Measurements from ENCODE around the gene DAB1. TPM values are rescaled to one million over a fixed set of nuclear protein-coding genes. Genes with fewer than 3 reads are reported as not detected.

Gene DAB1
- total and polyA plus RNA-seq, 7 experiments from 2014 or later, result 0.27 to 1.9 (median 0.43) TPM; not detected in 1

DNA sequence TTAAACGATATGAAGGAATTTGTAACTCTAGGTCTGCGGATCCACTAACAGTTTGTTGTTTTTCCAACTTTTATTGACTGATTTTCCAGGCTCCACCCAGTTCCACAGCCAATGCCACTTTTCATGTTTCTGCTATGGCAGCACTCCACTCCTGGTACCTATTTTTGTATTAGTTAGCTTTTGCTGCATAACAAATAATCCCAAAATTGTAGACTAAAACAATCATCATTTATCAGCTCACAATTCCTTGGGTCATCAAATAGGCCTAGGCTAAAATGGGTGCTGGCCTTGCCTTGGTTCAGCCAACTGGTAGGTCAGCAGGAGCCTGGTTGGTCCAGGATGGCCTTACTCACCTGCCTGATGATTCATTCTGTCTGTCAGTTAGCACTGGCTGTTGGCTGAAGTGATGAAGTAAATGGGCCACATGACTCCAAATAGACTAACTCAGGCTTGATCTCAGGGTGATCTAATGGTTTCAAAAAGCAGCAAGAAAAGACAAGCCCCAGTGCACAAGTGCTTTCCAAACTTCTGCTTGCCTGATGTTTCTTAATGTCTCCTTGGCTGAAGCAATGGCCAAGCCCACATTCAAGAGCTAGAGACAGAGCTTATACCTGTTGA, 454.9 kb downstream of the DAB1 start:
- CTCF ChIA-PET, result no interaction called here
- POLR2A ChIA-PET, result no interaction called here

DNA sequence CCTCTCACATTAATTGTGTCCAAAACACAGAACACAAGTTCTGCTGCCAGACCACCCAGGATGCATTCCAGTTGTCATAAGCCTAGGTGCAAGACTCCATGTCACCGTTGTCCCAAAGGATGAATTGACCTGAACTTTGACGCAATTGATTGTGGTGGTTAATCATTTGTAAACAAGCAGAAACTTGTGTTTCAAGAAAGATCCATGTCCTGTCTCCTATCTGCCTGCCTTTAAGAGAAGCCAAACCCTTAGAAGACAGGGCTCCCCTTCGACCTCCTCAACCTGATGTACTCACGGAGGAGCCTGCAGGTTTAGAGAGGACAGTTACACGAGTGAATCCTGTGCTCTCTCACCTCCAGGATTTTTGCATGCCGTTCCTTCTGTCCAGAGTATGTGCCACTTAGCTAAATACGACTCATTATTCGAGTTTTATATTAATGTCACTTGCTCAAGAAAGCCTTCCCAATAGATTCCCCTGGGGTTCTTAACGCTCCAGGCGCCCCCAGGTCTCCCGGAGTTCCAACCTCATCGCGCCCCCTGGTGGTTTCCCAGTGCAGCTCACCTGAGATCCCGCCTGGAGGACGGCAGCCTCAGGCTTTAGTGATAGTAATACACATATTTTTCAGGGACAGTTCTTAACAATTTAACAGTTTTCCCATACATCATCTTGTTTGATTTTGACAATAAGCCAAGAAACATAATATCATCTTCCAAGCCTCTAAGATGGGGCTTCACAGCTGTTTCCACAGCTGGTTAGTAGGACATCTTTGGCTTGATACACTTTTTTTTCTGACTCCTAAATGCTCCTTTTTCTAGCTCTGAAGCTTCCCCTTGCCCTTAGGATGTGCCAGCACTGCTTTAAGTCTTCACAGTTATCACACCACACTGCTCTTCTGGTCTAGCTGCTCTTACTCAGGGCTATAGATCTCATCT, 455.7 kb downstream of the DAB1 start:
- no peak overlapping the region for H3K27ac ChIP-seq (ENCODE audit: low read depth, low read length)
- Mint-ChIP-seq H3K9me3 (peaks cover 0 to 11% (median 4%) of the 10 kb centered on the region in 11 donors), H3K27me3 (peaks cover 2 to 15% (median 10%) of the 10 kb centered on the region in 5 donors), H3K27ac (no peak overlapping the region), H3K4me1 (no peaks in the 10 kb centered on the region), H3K4me3 (no peak overlapping the region), H3K36me3 (no peaks in the 10 kb centered on the region)
- H3K9me3 ChIP-seq (ENCODE audit: control insufficient read depth in 2 of 3, low read length in 3 of 3), result no peaks in the 10 kb centered on the region
- ChIA-PET POLR2A (no interaction called here), CTCF (no interaction called here)
- DNase-seq (no peak), ATAC-seq (no peak)
- H3K27me3 ChIP-seq (ENCODE audit: control insufficient read depth in 2 of 2, insufficient read depth in 2 of 2, low read length in 2 of 2), result no peaks in the 10 kb centered on the region
- no peaks in the 10 kb centered on the region for H3K36me3 ChIP-seq (ENCODE audit: control insufficient read depth in 2 of 3, insufficient read depth in 3 of 3, low read length in 3 of 3)
- H3K4me3 ChIP-seq (ENCODE audit: low read length), result no peak overlapping the region
- no peaks in the 10 kb centered on the region for H3K4me1 ChIP-seq (ENCODE audit: control insufficient read depth in 2 of 2, insufficient read depth in 2 of 2, low read length in 2 of 2)
- intact Hi-C loops (cut with micrococcal nuclease), result no loop called here

More for the DNA sequence above, 454.9 kb downstream of the DAB1 start:
- Histone ChIP-seq H3K36me3 (ENCODE audit: control insufficient read depth in 2 of 3, insufficient read depth in 3 of 3, low read length in 3 of 3) (no peaks in the 10 kb centered on the region), H3K4me1 (ENCODE audit: control insufficient read depth in 2 of 2, insufficient read depth in 2 of 2, low read length in 2 of 2) (no peaks in the 10 kb centered on the region), H3K27ac (ENCODE audit: low read depth, low read length) (no peak overlapping the region), H3K9me3 (ENCODE audit: control insufficient read depth in 2 of 3, low read length in 3 of 3) (no peaks in the 10 kb centered on the region), H3K27me3 (ENCODE audit: control insufficient read depth in 2 of 2, insufficient read depth in 2 of 2, low read length in 2 of 2) (no peaks in the 10 kb centered on the region), H3K4me3 (ENCODE audit: low read length) (no peak overlapping the region)
- no peaks in the 10 kb centered on the region for H3K4me1 Mint-ChIP-seq
- H3K9me3 Mint-ChIP-seq, result peaks cover 0 to 11% (median 4%) of the 10 kb centered on the region in 11 donors
- intact Hi-C loops (cut with micrococcal nuclease), result no loop called here
- DNase-seq (no peak), ATAC-seq (no peak)
- peaks cover 2 to 15% (median 10%) of the 10 kb centered on the region in 5 donors for H3K27me3 Mint-ChIP-seq
- no peaks in the 10 kb centered on the region for H3K36me3 Mint-ChIP-seq
- H3K4me3 Mint-ChIP-seq, result no peak overlapping the region
- H3K27ac Mint-ChIP-seq, result no peak overlapping the region

DNA sequence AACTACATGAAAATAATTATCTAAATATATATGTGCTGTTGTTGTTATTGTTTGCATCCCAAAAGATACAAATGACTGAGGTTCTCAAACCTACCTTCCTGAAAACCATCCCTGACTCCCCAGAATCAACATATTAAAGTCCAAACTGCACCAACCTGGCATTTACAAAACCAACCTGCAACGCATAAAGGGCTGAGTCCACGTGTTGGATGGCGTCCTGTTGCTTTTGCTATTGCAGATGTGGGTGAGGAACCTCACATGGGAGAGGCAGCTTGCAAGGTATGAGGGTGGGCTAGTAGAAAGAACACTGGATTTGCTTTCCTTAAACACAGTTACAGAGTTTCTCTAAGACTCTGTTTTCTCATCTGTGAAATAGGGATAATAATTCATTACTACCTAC, 456.5 kb downstream of the DAB1 start:
- no peak for DNase-seq
- peaks cover 0 to 11% (median 3%) of the 10 kb centered on the region in 11 donors for H3K9me3 Mint-ChIP-seq
- H3K9me3 ChIP-seq (ENCODE audit: control insufficient read depth in 2 of 3, low read length in 3 of 3), result no peaks in the 10 kb centered on the region
- no peaks in the 10 kb centered on the region for H3K36me3 ChIP-seq (ENCODE audit: control insufficient read depth in 2 of 3, insufficient read depth in 3 of 3, low read length in 3 of 3)
- H3K36me3 Mint-ChIP-seq, result no peaks in the 10 kb centered on the region
- H3K27me3 ChIP-seq (ENCODE audit: control insufficient read depth in 2 of 2, insufficient read depth in 2 of 2, low read length in 2 of 2), result no peaks in the 10 kb centered on the region
- intact Hi-C loops (cut with micrococcal nuclease), result no loop called here
- peaks cover 2 to 15% (median 10%) of the 10 kb centered on the region in 5 donors for H3K27me3 Mint-ChIP-seq
- no peak for ATAC-seq
- ChIA-PET POLR2A (no interaction called here), CTCF (no interaction called here)
- H3K4me1 ChIP-seq (ENCODE audit: control insufficient read depth in 2 of 2, insufficient read depth in 2 of 2, low read length in 2 of 2), result no peaks in the 10 kb centered on the region
- H3K4me3 ChIP-seq (ENCODE audit: low read length), result no peak overlapping the region
- H3K4me1 Mint-ChIP-seq, result peaks cover 0 to 4% (median 0%) of the 10 kb centered on the region in 7 donors
- H3K27ac ChIP-seq (ENCODE audit: low read depth, low read length), result no peak overlapping the region
- H3K4me3 Mint-ChIP-seq, result no peak overlapping the region
- no peak overlapping the region for H3K27ac Mint-ChIP-seq

DNA sequence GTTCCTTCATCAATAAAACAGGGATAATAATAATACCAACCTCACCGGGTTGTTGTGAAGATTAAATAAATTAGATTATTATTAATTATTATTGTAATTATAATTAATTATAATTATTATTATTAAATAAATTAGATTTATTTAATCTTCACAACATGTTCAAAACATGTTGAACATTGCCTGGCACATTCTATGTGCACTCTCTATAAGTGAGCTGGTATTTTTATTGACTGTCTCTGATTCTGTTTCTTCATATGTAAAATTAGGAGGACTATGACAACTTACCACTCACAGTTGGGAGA, 457.2 kb downstream of the DAB1 start:
- Histone ChIP-seq H3K4me3 (ENCODE audit: low read length) (no peak overlapping the region), H3K27me3 (ENCODE audit: control insufficient read depth in 2 of 2, insufficient read depth in 2 of 2, low read length in 2 of 2) (no peaks in the 10 kb centered on the region), H3K36me3 (ENCODE audit: control insufficient read depth in 2 of 3, insufficient read depth in 3 of 3, low read length in 3 of 3) (no peaks in the 10 kb centered on the region), H3K4me1 (ENCODE audit: control insufficient read depth in 2 of 2, insufficient read depth in 2 of 2, low read length in 2 of 2) (no peaks in the 10 kb centered on the region), H3K9me3 (ENCODE audit: control insufficient read depth in 2 of 3, low read length in 3 of 3) (no peaks in the 10 kb centered on the region), H3K27ac (ENCODE audit: low read depth, low read length) (no peak overlapping the region)
- ChIA-PET POLR2A (no interaction called here), CTCF (no interaction called here)
- H3K9me3 Mint-ChIP-seq, result peaks cover 0 to 11% (median 3%) of the 10 kb centered on the region in 11 donors
- ATAC-seq, result no peak
- intact Hi-C loops (cut with micrococcal nuclease), result no loop called here
- no peak overlapping the region for H3K4me3 Mint-ChIP-seq
- H3K4me1 Mint-ChIP-seq, result peaks cover 0 to 4% (median 0%) of the 10 kb centered on the region in 7 donors
- H3K27ac Mint-ChIP-seq, result no peak overlapping the region
- no peaks in the 10 kb centered on the region for H3K36me3 Mint-ChIP-seq
- H3K27me3 Mint-ChIP-seq, result peaks cover 2 to 15% (median 10%) of the 10 kb centered on the region in 5 donors
- DNase-seq, result no peak

DNA sequence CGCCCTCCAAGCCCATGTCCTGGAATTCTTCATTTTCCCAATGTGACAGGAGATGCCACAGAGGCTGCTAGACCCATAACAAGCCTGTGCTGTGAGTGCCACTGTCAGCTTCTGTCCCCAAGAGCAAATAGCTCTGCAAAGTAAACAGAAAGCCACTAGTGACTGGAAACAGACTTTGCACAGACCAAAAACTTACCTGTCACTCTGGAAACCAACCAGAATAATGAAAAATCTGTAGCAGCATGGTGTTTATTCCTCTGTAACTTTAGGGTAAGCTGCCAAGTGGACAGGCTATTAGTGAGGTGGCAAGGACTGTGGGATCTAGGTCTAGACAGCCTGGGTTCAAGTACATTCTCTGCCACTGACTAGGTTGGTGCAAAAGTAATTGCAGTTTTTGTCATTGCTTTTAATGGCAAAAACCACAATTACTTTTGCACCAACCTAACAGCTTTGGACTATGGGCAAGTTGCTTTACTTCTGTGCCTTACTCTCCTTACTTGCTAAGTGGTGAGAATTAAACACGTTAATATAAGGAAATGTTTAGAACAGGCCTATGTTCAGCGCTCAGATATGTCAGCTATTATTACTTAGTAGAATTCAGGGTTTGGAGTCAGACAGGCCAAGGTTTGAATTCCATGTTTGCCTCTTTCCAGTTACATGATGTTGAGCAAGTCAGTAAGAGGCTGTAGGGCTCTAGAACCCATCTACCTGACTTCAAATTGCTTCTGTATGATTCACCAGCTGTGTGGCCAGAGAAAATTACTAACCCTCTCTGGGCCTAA, 457.8 kb downstream of the DAB1 start, which contains the start of gene C8B:
TSS of gene C8B (minus strand) at position 100 of the 782 bp plus-strand sequence. CDS start at position 33, 67 bp downstream.
- intact Hi-C loops (cut with micrococcal nuclease), result no loop called here
- Mint-ChIP-seq H3K36me3 (no peaks in the 10 kb centered on the region), H3K27me3 (peaks cover 2 to 15% (median 10%) of the 10 kb centered on the region in 5 donors), H3K9me3 (peaks cover 0 to 11% (median 3%) of the 10 kb centered on the region in 11 donors), H3K27ac (no peak within 1 kb of the TSS), H3K4me3 (no peak within 1 kb of the TSS), H3K4me1 (peaks cover 0 to 4% (median 0%) of the 10 kb centered on the region in 7 donors)
- H3K27ac ChIP-seq (ENCODE audit: low read depth, low read length), result no peak within 1 kb of the TSS
- no peaks in the 10 kb centered on the region for H3K4me1 ChIP-seq (ENCODE audit: control insufficient read depth in 2 of 2, insufficient read depth in 2 of 2, low read length in 2 of 2)
- H3K36me3 ChIP-seq (ENCODE audit: control insufficient read depth in 2 of 3, insufficient read depth in 3 of 3, low read length in 3 of 3), result no peaks in the 10 kb centered on the region
- H3K9me3 ChIP-seq (ENCODE audit: control insufficient read depth in 2 of 3, low read length in 3 of 3), result no peaks in the 10 kb centered on the region
- no peaks in the 10 kb centered on the region for H3K27me3 ChIP-seq (ENCODE audit: control insufficient read depth in 2 of 2, insufficient read depth in 2 of 2, low read length in 2 of 2)
- ATAC-seq (no peak), DNase-seq (no peak)
- CTCF ChIA-PET, result no interaction called here
- H3K4me3 ChIP-seq (ENCODE audit: low read length), result no peak within 1 kb of the TSS
- POLR2A ChIA-PET, result no interaction called here

DNA sequence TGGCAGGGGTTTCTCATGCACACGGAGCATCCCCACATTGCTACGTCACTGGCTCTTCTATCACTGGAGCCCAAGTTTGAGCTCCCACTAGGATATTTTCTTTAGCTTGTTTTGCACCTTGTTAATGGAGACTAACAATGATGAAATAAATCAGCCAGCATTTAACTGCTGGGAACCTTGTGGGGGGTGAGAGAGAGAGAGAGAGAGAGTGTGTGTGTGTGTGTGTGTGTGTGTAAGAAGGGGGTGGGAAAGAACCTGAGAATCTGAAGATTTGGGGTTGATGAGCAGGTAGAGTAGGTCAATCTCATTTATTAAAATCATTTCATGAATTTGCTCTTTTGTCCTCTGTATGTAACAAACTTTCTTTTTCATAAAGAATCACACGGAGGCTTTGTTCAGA, 458.7 kb downstream of the DAB1 start:
- ChIA-PET CTCF (no interaction called here), POLR2A (no interaction called here)
- intact Hi-C loops (cut with micrococcal nuclease), result no loop called here
- H3K27me3 Mint-ChIP-seq, result peaks cover 2 to 10% (median 8%) of the 10 kb centered on the region in 5 donors
- Histone ChIP-seq H3K27ac (ENCODE audit: low read depth, low read length) (no peak overlapping the region), H3K27me3 (ENCODE audit: control insufficient read depth in 2 of 2, insufficient read depth in 2 of 2, low read length in 2 of 2) (no peaks in the 10 kb centered on the region), H3K36me3 (ENCODE audit: control insufficient read depth in 2 of 3, insufficient read depth in 3 of 3, low read length in 3 of 3) (no peaks in the 10 kb centered on the region), H3K4me3 (ENCODE audit: low read length) (no peak overlapping the region), H3K4me1 (ENCODE audit: control insufficient read depth in 2 of 2, insufficient read depth in 2 of 2, low read length in 2 of 2) (no peaks in the 10 kb centered on the region), H3K9me3 (ENCODE audit: control insufficient read depth in 2 of 3, low read length in 3 of 3) (no peaks in the 10 kb centered on the region)
- ATAC-seq (no peak), DNase-seq (no peak)
- peaks cover 0 to 4% (median 0%) of the 10 kb centered on the region in 7 donors for H3K4me1 Mint-ChIP-seq
- H3K9me3 Mint-ChIP-seq, result peaks cover 0 to 11% (median 3%) of the 10 kb centered on the region in 11 donors
- H3K4me3 Mint-ChIP-seq, result no peak overlapping the region
- H3K36me3 Mint-ChIP-seq, result no peaks in the 10 kb centered on the region
- no peak overlapping the region for H3K27ac Mint-ChIP-seq
